Measurements from ENCODE around the gene REX1BD. TPM values are rescaled to one million over a fixed set of nuclear protein-coding genes. Genes with fewer than 3 reads are reported as not detected.

The REX1BD gene
- total and polyA plus RNA-seq, 11 donors: 42.9 to 205 (median 68.2) TPM

GRCh38 chr19:18610556-18611326 lies 22.1 kb downstream of the REX1BD start:
- WGBS, 4 donors: 3 to 6% (median 5%) methylated on average over 5 to 44 of the region's 45 CpGs
- intact Hi-C loops (cut with DNase I): no loop called here
- Histone ChIP-seq H3K4me1 (peaks cover 0 to 54% (median 34%) of the 10 kb centered on the region in 12 donors), H3K36me3 (no peaks in the 10 kb centered on the region), H3K9me3 (no peaks in the 10 kb centered on the region), H3K27ac (no peak overlapping the region), H3K4me3 (peak overlapping the region in 1 of 12 donors; percentile 1), H3K27me3 (peaks cover 60 to 95% (median 81%) of the 10 kb centered on the region in 9 donors)
- DNase-seq (no peak), ATAC-seq (no peak)
- TF ChIP-seq POLR2A (IDR thresholded peaks at IDR 0.05) (no peak), CTCF (IDR thresholded peaks at IDR 0.05) (no peak)

- intact Hi-C loops (cut with DNase I): no loop called here
- no peak for TF ChIP-seq POLR2A (IDR thresholded peaks at IDR 0.05)
- TF ChIP-seq CTCF (IDR thresholded peaks at IDR 0.05): no peak
- DNase-seq: no peak
- H3K27ac ChIP-seq: no peak overlapping the region
- no peaks in the 10 kb centered on the region for H3K36me3 ChIP-seq
- peak overlapping the region in 4 of 12 donors; percentile 5 to 66 (median 24) for H3K4me3 ChIP-seq
- no peaks in the 10 kb centered on the region for H3K9me3 ChIP-seq
- 2 to 3% (median 2%) methylated on average over 43 to 62 of the region's 62 CpGs for WGBS, 4 donors
- ATAC-seq: no peak
- H3K4me1 ChIP-seq: peaks cover 0 to 47% (median 32%) of the 10 kb centered on the region in 12 donors
- H3K27me3 ChIP-seq: peaks cover 55 to 95% (median 76%) of the 10 kb centered on the region in 9 donors
Observed at GRCh38 chr19:18611327-18612050, 22.9 kb downstream of the REX1BD start.

- no peak for ATAC-seq
- H3K4me3 ChIP-seq: peak overlapping the region; percentile 12 to 66 (median 50)
- no peak overlapping the region for H3K27ac ChIP-seq
- 1 to 3% (median 2%) methylated on average over 25 to 30 of the region's 30 CpGs for WGBS, 4 donors
- intact Hi-C loops (cut with DNase I): no loop called here
- peaks cover 0 to 42% (median 31%) of the 10 kb centered on the region in 12 donors for H3K4me1 ChIP-seq
- no peak for TF ChIP-seq POLR2A (IDR thresholded peaks at IDR 0.05)
- TF ChIP-seq CTCF (IDR thresholded peaks at IDR 0.05): no peak
- no peaks in the 10 kb centered on the region for H3K9me3 ChIP-seq
- peaks cover 53 to 92% (median 73%) of the 10 kb centered on the region in 9 donors for H3K27me3 ChIP-seq
- no peaks in the 10 kb centered on the region for H3K36me3 ChIP-seq
- DNase-seq: no peak
Observed at GRCh38 chr19:18612051-18612771, 23.6 kb downstream of the REX1BD start.

All from heart left ventricle (tissue), 16 donors.